Osteocyte (in vitro differentiated cells): ENCODE data around the gene ZNF521. TPM values are rescaled to one million over a fixed set of nuclear protein-coding genes. Genes with fewer than 3 reads are reported as not detected.

ENCODE experiments used
- DNase-seq: peaks from one replicate; pipeline ENCODE4 v3.0.0; 2021; ENCODE audit warnings: mixed read lengths; ENCODE audit not compliant: unreplicated experiment; ENCODE audit errors: extremely low spot score
- H3K27ac Mint-ChIP-seq: one replicate; pipeline ENCODE4 v1.8.0; 2021; ENCODE audit warnings: mild to moderate bottlenecking, mixed read lengths; ENCODE audit not compliant: unreplicated experiment
- H3K27me3 Mint-ChIP-seq: one replicate; pipeline ENCODE4 v1.8.0; 2021; ENCODE audit warnings: mixed read lengths; ENCODE audit not compliant: unreplicated experiment
- H3K36me3 Mint-ChIP-seq: one replicate; pipeline ENCODE4 v1.8.0; 2021; ENCODE audit warnings: mixed read lengths; ENCODE audit not compliant: unreplicated experiment
- H3K4me1 Mint-ChIP-seq: one replicate; pipeline ENCODE4 v1.8.0; 2021; ENCODE audit warnings: mixed read lengths; ENCODE audit not compliant: unreplicated experiment
- H3K4me3 Mint-ChIP-seq: one replicate; pipeline ENCODE4 v1.8.0; 2021; ENCODE audit warnings: mild to moderate bottlenecking, moderate library complexity, mixed read lengths; ENCODE audit not compliant: unreplicated experiment
- H3K9me3 Mint-ChIP-seq: one replicate; pipeline ENCODE4 v1.8.0; 2021; ENCODE audit warnings: mixed read lengths; ENCODE audit not compliant: unreplicated experiment
- total RNA-seq: library from RNA; stranded (reverse); gene quantifications from 2 replicates; pipeline ENCODE4 v1.2.1, GENCODE V29; 2021
- TF ChIP-seq, protein P1 (sequence below): fragments of 200-600 bp; sonication (generic); IDR thresholded peaks from 2 replicates; pipeline ENCODE4 v1.5.0; 2021; ENCODE audit warnings: antibody characterized with exemption, mild to moderate bottlenecking, moderate library complexity

Gene ZNF521
- total RNA-seq, 1 donor from 2014 or later: 57.1 TPM

DNA sequence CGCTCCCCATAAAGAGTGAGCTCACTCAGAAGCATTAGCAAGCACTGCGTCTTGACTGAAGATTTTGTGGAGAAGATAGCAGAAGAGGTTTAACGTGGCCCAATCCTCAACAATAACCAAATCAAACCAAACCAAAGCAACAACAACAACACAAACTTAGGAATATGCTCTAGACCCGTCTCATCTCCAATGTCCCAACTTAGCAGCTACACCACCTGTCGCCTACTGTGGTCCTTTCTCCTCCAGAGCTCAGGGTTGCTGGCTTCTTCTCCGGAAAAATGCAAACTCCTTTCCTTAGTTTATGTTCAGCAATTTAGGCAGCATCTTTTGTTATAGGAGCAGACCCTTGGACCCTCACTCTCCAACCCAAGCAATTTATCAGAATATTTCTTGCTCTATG lies 301.4 kb downstream of the ZNF521 start:
- Mint-ChIP-seq H3K4me3 (no peak overlapping the region), H3K9me3 (peaks cover 2% of the 10 kb centered on the region), H3K27me3 (no peaks in the 10 kb centered on the region), H3K4me1 (no peaks in the 10 kb centered on the region), H3K36me3 (peaks cover under 1% of the 10 kb centered on the region), H3K27ac (no peak overlapping the region)
- TF ChIP-seq, protein P1, sequence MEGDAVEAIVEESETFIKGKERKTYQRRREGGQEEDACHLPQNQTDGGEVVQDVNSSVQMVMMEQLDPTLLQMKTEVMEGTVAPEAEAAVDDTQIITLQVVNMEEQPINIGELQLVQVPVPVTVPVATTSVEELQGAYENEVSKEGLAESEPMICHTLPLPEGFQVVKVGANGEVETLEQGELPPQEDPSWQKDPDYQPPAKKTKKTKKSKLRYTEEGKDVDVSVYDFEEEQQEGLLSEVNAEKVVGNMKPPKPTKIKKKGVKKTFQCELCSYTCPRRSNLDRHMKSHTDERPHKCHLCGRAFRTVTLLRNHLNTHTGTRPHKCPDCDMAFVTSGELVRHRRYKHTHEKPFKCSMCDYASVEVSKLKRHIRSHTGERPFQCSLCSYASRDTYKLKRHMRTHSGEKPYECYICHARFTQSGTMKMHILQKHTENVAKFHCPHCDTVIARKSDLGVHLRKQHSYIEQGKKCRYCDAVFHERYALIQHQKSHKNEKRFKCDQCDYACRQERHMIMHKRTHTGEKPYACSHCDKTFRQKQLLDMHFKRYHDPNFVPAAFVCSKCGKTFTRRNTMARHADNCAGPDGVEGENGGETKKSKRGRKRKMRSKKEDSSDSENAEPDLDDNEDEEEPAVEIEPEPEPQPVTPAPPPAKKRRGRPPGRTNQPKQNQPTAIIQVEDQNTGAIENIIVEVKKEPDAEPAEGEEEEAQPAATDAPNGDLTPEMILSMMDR: no peak
- no peak for DNase-seq

DNA sequence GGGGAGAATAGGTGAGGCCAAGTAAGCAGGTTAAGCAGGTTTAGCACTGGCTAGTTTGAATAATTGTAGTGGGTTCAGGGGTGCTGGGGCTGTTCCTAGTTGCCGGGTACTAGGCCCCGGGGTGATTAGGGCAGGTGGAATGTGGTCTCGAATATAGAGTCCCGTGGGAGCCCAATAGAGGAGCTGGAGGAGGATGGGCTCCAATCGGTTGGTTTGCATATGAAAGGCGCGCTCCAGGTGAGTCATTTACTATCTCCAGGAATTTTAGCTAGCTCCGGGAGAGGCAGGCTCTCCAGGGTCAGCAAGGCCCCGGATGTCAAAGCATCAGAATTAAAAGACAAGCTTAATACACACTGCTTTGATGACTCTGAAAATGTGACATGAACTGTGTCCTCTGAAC lies 304.0 kb downstream of the ZNF521 start:
- Mint-ChIP-seq H3K27me3 (no peaks in the 10 kb centered on the region), H3K36me3 (no peaks in the 10 kb centered on the region), H3K27ac (no peak overlapping the region), H3K9me3 (no peaks in the 10 kb centered on the region), H3K4me3 (no peak overlapping the region), H3K4me1 (no peaks in the 10 kb centered on the region)
- DNase-seq: no peak
- TF ChIP-seq, protein P1: no peak

DNA sequence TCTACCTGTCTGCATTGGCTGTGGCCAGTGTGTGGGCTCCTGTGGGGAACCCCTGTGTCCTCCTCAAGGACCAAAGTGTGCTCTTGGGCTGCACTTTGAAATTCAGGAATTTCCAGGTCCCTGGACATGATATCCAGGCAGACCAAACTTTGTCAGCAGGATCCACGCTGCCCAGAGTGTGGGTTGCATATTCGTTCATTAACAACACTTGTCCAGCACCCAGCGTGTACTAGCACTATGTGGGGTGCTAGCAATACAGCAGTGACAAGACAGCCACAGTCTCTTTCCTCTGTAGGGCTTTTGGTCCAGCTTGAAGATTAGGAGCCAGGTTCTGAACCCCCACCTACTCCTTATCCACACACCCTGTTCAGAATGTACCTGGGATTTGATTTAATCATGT lies 304.5 kb downstream of the ZNF521 start:
- no peak overlapping the region for H3K4me3 Mint-ChIP-seq
- no peaks in the 10 kb centered on the region for H3K27me3 Mint-ChIP-seq

DNA sequence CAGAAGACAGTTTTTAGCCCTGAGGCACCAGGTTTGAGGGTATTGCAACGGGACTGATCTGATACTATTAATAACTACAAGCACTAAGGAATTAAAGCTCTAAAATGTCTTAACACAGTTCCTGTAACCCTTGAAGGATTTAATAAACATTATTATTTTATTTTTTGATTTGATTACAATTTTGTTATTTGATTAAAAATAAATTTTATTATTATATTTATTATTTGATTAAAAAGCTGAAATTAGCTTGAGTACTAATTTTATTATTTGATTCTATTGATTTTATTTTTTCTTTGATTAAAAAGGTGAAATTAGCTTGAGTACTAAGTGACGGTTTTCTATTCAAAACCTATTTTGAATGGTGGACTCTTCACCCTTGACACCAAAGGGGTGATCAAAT lies 307.3 kb downstream of the ZNF521 start:
- no peak for DNase-seq
- Mint-ChIP-seq H3K4me1 (no peaks in the 10 kb centered on the region), H3K9me3 (no peaks in the 10 kb centered on the region), H3K36me3 (no peaks in the 10 kb centered on the region), H3K4me3 (no peak overlapping the region), H3K27ac (no peak overlapping the region), H3K27me3 (no peaks in the 10 kb centered on the region)
- TF ChIP-seq, protein P1: no peak

More for the DNA sequence above, 304.5 kb downstream of the ZNF521 start:
- H3K9me3 Mint-ChIP-seq: no peaks in the 10 kb centered on the region
- TF ChIP-seq, protein P1: no peak
- no peak for DNase-seq
- no peak overlapping the region for H3K27ac Mint-ChIP-seq
- no peaks in the 10 kb centered on the region for H3K36me3 Mint-ChIP-seq
- H3K4me1 Mint-ChIP-seq: no peaks in the 10 kb centered on the region

DNA sequence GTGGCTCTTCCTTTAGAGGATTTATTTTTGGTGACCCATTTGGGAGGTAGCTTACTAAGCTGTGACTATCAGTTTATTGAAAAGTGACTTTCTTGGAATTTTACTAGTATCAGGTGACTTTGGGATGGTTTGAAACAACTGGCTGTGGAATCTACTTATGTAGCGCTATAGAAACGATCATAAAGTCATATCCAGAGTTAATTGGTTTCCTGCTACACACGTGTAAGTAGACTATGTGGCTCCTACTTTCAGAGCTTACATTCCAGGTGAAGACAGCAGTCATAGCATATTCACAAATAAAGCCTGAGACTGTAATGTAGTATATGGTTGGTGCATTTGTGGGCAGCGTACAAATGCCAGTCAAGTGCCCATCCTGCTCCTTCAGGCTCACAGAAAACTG lies 308.9 kb downstream of the ZNF521 start:
- no peaks in the 10 kb centered on the region for H3K9me3 Mint-ChIP-seq
- no peaks in the 10 kb centered on the region for H3K4me1 Mint-ChIP-seq
- no peaks in the 10 kb centered on the region for H3K27me3 Mint-ChIP-seq

More for the DNA sequence above, 308.9 kb downstream of the ZNF521 start:
- no peak for DNase-seq
- H3K36me3 Mint-ChIP-seq: no peaks in the 10 kb centered on the region
- no peak overlapping the region for H3K27ac Mint-ChIP-seq
- TF ChIP-seq, protein P1: no peak
- no peak overlapping the region for H3K4me3 Mint-ChIP-seq
